Measurements from ENCODE around the gene AEBP1.
A peak's percentile ranks its signal among the peaks of the same experiment; 100 is the strongest.

AEBP1 gene

DNA sequence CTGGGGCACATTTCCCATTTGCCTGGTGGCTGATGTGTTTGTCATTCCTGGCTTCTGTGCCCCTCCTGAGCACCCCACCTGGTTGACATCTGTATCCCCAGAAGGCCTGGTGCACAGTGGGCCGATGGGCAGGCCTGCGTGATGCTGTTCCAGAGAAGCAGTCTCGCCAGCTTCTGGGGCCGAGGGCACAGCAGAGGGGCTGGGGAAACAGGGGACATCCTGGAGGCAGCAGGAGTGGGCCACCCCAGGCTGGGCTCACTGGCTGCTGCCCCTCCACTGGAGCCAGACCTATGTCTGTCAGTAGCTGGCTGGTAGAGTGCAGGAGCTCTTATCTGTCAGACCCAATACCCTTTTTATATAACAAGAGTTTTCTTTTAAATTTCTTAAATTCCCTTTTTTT lies 37.9 kb downstream of the AEBP1 start:
- no peak for DNase-seq

DNA sequence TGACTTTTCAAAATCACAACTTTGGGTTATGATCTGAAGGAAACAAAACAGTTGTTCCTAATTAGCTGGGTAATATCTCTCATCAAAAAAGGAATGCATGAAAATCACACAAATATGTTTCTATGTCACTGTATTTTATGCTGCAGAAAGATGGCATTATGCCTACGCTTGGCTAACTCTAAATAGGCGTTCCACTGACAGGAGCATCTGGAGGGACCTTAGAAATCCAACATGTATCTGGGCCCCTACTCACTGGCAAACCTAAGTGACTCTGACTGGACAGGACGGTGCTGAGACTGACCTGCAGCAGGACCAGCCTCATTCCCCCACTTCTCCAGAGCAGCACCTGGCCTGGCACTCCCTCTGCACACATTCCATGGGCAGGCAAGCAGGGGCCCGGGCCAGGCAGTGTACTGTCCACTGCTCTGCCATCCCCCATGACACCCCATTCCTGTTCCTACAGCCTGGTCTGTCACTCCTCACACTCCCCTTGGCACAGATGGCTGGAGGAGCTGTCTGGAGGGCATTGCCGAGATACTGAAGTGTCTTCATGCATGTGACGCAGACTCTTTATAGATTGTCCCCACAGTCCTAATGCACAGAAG lies 39.6 kb downstream of the AEBP1 start:
- no peak for DNase-seq

DNA sequence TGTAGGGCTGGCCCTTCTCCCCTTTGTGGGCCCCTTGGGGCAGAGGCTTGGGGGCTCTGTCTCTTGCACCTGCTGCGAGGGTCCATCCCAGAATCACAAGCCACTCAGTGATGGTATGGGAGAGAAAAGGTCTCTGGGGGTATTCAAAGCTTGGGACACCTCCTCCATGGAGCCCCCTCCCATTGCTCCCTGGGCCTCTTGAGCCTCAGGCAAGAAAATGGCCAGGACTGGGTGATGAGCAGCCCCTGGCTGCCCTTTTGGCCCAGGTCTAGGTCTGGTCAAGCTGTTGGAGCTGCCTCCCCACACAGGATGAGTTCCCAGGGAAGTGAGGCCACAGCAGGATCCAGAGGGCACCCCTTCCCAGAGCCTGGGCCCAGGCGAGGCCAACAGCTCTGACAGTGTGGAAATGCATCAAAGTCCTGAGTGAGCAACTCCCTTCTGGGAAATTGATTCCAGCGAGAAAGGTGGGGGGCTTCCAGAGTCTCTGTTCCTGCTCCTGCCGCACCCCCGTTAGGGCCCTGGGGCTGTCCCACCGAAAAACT lies 40.4 kb downstream of the AEBP1 start:
- DNase-seq = no peak

DNA sequence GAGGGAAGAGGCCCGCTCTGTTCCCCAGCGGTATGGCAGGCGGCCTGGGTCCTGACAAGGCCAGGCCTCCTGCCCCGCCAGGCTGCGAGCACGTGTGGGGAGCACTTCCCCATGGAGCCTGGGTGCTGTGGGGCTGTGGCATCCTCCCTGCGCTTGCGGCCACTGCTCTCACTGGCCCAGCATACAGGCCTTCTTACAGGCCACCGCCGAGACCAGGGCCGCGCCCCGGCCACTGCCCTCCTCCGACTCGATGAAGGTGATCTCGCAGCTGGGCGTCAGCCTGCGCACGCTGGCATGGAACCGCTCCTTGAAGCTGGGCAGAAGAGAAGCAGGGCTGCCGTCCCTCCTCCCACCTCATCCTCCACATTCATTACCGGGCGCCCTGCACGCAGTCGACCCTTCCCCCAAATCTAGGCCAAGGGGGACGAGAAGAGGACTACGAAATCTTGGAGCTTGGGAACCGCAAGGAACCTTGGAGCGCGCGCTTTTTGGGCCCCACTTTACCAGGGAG lies 40.9 kb downstream of the AEBP1 start:
- DNase-seq = peak; percentile 34

DNA sequence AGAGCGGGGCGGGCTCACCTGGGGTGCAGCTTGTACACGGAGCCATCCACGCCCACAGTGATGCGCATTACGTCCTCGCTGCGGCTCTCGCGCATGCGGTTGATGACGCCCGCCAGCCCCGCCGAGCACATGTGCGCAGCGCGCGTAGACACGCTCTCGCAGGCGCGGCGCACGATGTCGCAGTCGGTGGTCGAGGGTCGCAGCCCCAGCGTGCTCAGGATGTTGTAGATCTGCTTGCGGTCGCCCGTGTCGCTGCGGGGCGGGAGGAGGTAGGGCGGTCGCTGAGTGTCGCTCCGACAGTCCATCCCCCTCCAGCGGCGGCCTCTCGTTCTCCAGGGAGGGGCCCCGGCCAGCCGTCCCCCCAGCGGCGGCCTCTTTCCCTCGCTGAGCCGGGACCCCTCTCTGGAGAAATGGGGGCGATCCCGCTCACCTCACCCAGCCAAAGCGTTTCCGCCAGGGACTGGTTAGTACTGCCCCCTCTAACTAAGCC lies 41.4 kb downstream of the AEBP1 start:
- DNase-seq = peak; percentile 69

DNA sequence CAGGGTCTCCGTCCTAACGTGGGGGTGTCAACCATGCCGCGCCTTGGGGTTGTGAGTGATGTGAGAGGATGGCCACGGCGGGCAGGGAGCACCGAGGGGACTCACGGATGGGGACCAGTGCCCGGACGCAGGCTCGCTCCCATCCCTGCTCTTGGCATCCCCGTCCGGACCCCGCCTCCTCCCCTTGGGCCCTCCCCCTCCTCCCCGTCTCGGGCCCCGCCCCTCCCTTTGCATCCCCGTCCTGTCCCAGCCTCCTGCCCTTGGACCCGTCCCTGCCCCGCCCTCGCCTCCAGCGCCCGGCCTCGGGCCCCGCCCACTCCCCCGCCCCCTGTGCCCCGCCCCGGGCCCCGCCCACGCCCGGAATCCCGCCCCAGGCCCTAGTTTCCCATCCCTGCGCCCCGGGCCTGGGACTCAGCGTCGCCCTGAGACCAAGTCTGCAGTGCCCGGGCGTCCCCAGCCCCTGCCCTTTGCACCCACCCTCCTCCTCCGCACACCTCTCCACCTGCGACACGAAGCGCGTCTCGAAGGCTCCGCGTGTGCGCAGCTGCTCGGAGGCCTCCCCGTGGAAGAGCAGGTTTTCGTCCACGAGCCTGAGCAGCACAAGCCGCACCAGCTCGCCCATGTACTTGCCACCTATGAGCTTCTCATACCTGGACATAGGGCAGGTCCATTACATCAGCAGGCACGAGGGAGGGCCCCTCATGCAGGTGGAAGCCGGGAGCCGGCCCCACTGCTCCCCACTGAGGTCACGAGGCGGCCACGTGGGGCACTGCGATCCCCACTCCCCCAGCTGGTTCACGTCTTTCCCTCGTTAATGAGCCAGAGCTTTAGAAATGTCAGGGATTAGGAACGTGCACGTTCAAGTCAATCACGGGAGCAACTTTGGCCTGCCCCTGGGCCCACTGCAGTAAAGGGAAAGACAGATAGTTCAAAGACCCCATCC lies 42.1 kb downstream of the AEBP1 start:
- peak; percentile 72 for DNase-seq

DNA sequence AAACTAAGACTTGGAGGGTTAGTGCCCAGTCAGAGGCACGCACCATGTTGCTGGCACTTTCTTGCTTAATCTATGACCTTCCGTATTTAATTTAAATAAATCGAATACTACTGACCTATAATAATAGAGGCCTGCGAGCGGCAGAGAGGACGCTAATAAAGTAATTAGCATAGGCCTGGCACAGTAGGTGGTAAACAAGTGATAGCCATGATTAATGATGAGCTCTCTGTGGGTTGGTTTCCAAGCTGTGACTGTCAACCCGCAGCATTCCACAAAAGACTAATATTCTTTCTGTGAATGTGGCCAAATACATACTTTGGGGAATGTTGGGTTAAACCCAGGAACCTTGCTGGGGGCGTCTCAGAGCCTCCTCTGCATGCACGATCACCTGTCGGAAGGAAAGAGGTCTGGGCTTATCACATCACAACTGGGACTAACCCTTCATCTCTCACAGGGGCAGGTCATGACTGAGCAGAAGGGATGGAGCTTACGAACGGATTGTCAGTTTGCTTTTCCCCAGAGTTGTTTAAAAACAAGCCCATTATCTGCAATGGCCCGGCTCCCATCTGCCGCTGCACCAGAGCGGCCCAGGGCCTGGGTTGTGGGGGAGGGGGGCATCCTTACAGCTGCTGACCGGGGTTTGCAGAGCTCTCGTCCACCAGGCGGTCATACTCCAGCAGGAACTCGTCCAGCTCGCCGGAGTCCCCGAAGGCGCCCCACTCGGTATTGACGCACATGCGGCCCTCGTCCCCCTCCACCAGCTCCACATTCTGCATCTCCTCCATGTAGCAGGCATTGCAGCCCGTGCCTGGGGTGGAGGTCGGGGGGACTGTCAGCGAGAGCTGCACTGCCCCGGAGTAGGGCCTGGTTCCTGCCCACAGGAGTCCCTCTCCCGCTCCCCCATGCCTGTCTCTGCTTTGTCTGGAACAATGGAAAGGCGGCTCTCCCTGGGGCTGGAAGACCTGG lies 43.2 kb downstream of the AEBP1 start:
- DNase-seq = peak; percentile 46

DNA sequence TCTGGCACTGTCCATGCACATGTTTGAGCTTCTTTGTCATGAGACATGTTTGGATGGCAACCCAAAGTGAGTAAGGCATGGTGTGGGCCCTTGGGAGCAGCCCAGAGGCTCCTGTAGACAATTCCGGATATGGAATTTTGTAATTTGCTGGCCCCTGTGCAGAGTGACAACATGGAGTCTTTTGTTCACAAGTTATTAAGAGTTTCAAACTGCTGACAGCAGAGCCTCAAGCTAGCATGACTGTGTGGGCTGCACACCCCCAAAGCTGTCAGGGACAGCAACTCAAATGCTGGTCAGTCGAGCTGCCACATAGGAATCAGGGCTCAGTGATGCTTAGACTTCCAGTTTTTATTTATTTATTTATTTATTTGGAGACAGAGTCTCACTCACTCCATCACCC lies 44.0 kb downstream of the AEBP1 start:
- no peak for DNase-seq

DNA sequence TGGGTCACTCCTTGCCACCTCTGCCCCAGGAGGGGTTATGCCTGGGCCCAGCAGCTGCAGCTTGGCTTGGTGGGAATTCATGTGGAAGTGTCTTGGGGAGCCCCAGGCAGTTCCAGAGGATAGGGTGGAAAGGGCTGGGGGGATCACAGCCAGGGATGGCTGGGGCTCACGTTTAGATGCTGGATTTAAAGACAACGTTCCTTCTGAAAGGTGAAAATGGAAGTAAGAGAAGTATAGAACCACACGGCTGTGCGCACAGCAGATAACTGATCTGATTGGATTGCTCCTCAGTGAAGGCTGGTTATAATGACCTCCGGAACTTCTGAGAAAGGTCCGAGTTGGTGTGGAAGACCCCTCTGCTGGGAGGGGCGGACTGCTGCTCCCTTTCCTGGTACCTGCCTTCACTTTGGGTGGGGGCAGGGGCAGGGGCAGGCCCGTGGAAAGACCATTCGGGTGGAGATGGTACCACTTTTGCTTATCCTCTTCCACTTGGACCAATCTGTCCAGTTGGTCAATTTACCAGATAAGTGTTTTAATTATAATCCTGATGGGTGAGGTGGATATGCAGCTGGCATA lies 44.9 kb downstream of the AEBP1 start:
- DNase-seq = no peak

DNA sequence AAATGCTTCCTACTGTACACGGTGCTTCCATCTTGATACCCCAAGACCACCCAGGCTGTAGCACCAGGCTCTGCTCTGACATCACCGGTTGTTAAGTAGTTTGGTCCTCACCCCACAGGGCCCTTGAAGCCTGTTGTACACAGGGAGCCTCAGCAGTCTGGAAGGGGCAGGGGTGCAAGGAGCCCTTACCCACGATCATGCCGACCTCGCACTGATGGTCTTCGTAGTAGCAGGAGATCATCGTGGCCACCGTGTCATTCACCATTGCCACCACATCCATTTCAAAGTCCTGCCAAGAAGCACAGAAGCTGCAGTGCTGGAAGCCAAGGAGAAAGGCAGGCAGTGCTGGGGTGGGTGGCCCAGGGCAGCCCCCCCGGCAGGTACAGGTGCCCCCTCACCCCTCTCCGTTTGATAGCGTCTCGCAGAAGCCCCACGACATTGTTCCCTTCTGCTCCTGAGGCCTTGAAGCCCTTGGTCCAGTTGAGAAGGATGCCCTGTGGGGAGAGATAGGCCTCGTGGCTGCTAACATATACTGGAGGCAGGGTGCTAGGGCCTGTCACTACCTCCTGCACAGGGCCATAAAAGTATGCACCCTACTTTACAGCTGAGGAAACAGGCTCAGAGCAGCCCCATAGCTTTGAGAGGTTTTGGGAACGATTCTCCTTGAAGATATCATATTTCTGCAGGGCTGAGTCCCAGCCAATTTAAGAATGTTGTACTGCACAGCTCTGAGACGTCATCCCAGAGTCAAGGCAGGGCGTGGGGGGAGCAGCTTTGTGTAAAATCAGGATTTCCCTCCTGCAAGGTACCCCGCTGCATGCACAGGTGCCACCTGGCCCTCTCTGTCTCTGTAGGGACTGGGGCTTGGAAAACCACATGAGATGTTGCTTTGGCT lies 45.7 kb downstream of the AEBP1 start:
- DNase-seq = no peak

DNA sequence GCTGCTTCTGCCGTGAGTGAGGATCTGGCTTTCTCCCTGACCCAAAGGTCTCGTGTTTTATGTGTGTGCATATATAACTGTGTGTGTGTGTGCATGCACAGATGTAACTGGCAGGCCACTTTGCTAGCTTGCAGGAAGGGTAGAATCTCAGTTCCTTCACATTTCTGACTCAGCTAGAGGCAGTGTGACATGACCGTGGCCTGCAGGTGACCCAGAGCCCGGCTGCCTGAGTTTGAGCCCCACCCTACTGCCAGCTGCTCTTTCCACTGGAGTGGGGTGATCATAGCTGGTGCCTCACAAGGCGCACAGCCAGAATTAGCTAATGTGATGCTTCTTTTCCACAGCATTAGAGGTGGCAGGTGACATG lies 46.3 kb downstream of the AEBP1 start:
- DNase-seq = no peak

DNA sequence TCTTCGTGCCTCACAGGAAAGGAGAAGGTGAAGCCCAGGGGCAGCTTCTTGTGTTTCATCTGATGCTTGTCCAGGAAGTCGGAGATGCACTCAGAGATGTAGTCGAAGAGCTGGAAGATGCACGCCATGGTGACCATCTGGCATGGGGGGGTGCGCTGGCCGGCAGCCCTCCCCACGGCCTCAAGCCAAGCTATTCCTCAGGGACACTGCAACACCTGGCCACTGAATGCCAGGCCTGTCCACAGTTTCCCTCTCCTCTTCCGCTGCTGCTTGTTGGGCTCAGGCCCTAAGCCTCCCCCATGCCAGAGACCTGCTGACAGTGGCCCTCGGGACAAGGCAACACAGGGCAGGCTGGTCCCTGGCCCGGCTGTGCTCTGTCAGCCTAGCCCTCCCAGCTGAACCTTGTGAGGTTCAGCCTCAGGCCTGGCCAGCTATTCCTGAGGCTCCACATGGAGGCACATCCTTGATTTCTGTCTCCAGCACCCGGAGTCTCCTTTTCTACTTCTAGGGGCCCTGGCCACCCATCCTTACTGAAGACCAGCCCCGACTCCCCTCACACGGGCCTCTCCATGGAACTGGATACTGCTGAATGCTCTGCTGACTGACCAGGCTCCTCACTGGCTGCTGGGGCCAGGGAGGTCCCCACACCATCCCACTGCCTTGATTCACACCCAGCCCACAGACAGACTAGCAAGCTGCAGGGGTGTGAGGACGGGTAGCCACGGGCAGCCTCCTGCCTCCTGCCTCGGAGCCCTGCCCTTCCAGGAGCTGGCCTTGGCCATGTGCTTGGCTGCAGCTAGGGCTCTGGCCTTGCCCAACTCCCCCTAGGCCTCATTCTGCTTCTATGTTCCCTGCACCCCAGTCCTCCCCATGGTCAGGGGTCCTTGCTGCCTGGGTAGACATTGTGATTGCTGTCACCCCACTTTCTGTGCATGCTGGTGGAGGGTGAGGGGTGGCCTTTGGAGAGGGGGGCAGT lies 47.1 kb downstream of the AEBP1 start:
- DNase-seq = no peak

DNA sequence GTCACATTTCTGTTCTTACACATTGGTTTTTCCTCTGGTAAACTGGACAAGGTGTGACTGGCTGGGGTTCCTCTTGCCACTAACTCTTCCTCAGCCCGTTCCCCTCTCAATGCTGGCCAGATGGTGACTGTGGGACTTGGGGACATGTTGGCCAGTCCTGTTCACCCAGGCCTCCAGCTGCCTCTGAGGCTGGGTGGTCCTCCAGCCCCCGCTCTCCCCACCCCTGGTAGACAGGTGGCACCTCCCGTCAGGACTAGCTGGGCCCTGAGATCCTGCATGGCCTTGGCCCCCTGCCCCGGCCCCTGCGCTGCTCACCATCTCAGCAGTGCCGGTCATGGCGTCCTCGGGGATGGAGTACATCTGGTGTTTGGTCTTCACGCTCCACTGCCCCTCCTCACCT lies 47.8 kb downstream of the AEBP1 start:
- DNase-seq = no peak

DNA sequence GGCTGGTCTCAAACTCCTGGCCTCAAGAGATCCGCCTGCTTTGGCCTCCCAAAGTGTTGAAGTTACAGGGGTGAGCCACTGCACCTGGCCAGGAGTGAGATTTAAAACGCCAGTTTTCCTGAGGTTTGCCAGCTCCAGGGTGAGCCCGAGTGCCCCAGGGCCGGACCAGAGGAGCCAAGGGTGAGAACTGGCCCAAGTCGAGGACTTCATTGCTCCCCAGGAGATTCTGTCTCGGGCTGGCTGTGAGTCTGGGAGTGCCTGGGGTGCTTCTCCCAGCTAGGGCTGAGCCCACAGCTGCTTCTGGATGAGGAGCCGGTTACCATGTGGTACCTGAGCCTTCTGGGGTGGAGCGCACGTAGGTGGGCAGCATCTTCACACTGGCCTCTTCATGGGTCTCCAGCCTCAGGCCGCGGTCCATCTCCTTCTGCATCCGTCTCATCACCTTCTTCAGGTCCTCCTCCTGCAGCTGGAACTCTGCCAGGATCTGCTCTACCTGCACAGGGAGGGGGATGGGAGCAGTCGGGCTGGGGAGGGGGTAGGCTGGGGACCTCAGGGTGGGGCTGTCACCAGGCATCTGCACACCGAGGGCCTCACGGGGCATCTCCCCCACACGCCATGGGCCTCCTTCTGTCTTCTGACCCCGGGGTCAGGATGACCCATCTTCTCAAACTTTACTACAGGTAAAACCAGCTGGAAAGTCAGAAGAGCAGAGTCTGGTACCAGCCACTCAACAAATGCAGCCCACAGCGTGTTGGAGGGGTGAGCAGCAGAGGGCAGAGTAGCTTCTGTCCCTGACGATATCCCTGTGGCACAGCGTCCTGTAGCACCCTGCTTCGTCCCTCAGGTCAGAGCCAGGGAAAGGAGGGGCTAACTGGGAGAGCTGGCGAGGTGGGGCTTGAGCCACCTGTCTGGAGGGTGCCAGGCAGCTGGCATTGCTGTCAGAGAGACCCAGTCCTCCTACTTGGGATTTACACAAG lies 49.1 kb downstream of the AEBP1 start:
- DNase-seq = no peak

DNA sequence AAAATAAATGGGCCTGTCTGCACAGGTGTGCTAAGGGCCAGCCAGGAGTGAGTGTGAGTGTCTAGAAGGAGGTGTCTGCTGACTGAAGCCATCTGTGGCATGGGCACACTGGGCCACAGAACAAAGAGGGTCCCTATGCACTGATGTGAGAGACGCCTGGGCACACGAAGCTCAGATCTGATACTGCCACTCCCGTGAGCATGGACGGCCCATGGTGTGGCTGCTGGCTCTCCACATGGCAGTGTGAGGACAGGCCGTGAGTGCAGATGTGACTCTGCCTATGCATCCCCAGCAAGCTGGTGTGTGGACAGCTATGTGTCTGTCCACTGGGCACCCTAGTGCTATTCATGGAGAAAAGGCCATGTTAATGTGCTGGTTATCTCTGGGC lies 49.8 kb downstream of the AEBP1 start:
- DNase-seq = no peak

DNA sequence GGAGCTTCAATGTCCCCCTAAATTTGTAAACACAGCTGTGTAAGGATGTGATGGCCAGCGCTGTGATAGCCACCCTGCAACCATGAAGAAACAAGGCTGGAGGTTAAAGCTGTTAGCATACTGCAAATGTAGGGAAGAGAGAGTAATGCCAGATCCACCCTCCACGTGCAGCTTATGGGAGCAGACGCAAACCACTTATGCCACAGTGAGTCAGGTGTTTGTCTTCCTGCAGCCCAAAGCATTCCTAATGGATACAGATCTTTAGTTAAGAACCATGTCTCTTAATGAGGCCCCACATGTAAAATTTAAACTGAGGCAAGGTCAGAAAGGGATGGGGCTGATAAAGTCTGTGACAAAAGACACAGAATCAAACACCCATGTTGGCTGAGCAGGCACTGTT lies 50.6 kb downstream of the AEBP1 start:
- no peak for DNase-seq

DNA sequence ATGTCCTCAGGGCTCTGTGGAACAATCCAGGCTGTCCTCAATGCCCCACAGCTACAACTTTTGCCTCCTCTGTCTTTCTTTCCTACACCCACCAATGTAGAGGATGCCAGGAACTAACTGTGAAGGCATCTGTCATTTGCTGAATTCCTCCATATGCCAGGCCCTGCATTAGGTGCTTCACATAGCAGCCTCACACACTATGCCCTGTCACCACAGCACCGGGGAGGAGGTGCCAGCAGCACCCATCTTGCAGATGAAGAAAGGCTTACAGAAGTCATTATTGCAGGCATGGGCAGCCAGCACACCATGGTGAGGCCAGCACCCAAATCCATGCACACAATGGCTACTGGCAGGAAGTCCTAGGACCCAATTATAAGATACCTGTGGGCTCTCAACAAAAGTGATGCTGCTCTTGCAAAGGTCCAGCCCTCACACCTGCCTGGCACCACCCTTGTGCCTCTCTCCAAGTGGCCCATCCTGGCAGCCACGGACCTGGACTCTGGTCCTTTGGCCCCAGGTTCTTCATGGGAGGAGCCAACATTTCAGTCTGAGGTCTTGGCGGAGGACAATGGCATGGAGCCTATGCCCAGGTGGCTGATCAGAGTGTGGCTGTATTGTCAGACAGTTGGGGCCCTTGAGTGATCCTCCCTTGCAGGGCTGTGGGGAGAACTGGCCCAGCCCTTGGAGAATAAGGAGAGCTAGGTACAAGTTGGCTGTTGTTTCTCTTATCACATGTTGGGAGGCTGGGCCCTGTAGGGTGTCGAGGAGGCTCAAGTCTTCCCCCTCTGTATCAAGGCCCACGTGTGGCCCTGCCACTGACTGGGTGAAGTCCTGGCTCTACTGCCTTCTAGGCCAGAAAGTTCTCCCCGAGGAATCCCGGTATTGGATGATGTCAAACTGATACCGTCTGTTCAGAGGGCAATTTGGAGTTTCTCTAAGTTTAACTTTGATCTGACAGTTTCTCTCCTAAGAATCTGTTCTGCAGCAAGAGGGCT lies 51.3 kb downstream of the AEBP1 start:
- no peak for DNase-seq
